BE2C (cell line): ENCODE data around the gene NCAM2.

ENCODE experiments used
- DNase-seq: peaks from one replicate; pipeline ENCODE4 v3.0.0-alpha.2; 2020
- H3K27me3 ChIP-seq: fragments of 250-450 bp; sonication (Bioruptor Pico); 2 replicates; pipeline ENCODE4 v1.5.1; 2020; ENCODE audit warnings: mild to moderate bottlenecking
- H3K36me3 ChIP-seq: fragments of 250-450 bp; sonication (Bioruptor Pico); 2 replicates; pipeline ENCODE4 v1.5.1; 2020; ENCODE audit warnings: mild to moderate bottlenecking
- H3K4me1 ChIP-seq: fragments of 250-450 bp; sonication (Bioruptor Pico); 2 replicates; pipeline ENCODE4 v1.5.1; 2020
- H3K4me3 ChIP-seq: 2 replicates; pipeline ENCODE4 v1.5.1; 2011; ENCODE audit warnings: low read depth, low read length
- H3K9me3 ChIP-seq: fragments of 250-450 bp; sonication (Bioruptor Pico); 2 replicates; pipeline ENCODE4 v1.5.1; 2020
- TF ChIP-seq, protein P1 (sequence below): IDR thresholded peaks from 2 replicates; pipeline ENCODE4 v1.5.1; 2012; ENCODE audit warnings: mild to moderate bottlenecking, low read depth, low read length

NCAM2 gene

DNA sequence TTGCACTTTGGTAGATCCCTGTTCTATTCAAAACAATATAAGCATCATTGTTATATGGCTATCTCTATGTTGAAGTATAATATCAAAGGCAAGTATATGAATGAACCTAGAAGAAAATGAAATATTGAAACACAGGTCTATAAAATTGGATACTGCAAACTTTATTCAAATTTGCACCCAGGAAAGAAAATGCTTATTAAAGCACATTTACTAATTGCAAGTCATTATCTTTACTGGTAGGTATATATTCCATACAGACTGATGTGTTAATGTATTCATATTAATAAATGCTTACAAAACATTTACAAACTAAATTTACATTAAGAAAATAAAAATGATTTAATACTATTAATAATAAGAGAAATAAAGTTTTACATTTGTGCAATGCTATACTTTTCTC lies 469.8 kb downstream of the NCAM2 start:
- Histone ChIP-seq H3K9me3 (no peaks in the 10 kb centered on the region), H3K4me1 (no peaks in the 10 kb centered on the region), H3K36me3 (no peaks in the 10 kb centered on the region), H3K27me3 (no peaks in the 10 kb centered on the region), H3K4me3 (no peak overlapping the region)
- no peak for DNase-seq
- TF ChIP-seq, protein P1, sequence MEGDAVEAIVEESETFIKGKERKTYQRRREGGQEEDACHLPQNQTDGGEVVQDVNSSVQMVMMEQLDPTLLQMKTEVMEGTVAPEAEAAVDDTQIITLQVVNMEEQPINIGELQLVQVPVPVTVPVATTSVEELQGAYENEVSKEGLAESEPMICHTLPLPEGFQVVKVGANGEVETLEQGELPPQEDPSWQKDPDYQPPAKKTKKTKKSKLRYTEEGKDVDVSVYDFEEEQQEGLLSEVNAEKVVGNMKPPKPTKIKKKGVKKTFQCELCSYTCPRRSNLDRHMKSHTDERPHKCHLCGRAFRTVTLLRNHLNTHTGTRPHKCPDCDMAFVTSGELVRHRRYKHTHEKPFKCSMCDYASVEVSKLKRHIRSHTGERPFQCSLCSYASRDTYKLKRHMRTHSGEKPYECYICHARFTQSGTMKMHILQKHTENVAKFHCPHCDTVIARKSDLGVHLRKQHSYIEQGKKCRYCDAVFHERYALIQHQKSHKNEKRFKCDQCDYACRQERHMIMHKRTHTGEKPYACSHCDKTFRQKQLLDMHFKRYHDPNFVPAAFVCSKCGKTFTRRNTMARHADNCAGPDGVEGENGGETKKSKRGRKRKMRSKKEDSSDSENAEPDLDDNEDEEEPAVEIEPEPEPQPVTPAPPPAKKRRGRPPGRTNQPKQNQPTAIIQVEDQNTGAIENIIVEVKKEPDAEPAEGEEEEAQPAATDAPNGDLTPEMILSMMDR = no peak

DNA sequence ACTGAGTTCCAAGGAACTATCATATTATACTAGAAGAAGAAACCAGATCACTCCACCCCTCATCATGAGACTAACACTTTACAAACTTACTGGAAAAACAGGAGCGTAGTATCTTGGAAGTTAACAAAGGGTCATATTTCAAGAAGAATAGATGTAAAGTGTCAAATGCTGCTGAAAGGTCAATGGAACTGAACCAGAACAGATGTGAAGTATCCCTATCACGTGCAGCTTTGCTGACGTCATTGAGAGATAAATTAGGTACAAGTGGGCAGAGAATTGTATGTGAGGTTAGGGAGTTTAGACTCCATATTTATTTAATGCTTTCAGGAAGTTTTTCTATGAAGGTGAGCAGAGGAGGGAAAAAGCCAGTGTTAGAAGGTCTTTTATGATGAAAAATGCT lies 483.0 kb downstream of the NCAM2 start:
- TF ChIP-seq, protein P1 = no peak
- no peaks in the 10 kb centered on the region for H3K9me3 ChIP-seq
- no peak overlapping the region for H3K4me3 ChIP-seq
- no peaks in the 10 kb centered on the region for H3K36me3 ChIP-seq
- no peaks in the 10 kb centered on the region for H3K4me1 ChIP-seq
- no peaks in the 10 kb centered on the region for H3K27me3 ChIP-seq
- no peak for DNase-seq

DNA sequence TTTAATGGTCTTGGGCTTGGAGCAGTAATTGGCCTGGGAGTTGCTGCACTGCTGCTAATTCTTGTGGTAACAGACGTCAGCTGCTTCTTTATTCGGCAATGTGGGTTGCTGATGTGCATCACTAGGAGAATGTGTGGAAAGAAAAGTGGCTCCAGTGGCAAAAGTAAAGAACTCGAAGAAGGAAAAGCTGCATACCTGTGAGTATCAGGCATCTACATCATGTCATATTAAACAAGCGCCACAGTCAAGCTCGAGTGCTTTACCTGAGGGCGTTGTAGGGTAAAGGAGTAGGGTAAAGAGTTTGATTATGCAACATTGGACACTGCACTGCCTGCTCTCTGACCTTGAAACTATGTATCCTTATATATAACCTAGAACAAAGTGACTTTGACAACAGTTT lies 510.6 kb downstream of the NCAM2 start:
- Histone ChIP-seq H3K36me3 (no peaks in the 10 kb centered on the region), H3K4me3 (no peak overlapping the region), H3K27me3 (no peaks in the 10 kb centered on the region), H3K4me1 (no peaks in the 10 kb centered on the region), H3K9me3 (no peaks in the 10 kb centered on the region; the same call in 1 of the 2 replicates)
- TF ChIP-seq, protein P1 = no peak
- no peak for DNase-seq

DNA sequence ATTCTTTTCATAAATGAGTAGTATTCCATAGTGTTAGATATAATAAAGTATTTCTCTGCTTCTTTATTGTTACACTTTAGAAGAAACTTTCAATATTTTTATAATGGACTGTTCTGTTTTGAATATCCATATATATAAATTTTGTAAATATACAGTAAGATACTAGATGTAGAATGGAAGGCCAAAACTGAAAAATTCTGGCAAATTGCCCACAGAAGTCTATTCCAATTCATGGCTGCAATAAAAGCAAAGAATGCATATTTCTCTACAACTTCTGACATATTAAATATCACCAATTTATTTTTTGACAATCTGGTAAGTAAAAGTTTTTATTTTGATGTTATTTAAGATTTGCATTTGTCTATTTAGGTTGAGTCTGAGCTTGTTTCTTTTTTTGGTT lies 532.5 kb downstream of the NCAM2 start:
- TF ChIP-seq, protein P1 = no peak
- no peaks in the 10 kb centered on the region for H3K4me1 ChIP-seq
- no peaks in the 10 kb centered on the region for H3K36me3 ChIP-seq
- no peaks in the 10 kb centered on the region for H3K27me3 ChIP-seq
- no peak overlapping the region for H3K4me3 ChIP-seq
- DNase-seq = no peak
- H3K9me3 ChIP-seq = no peaks in the 10 kb centered on the region

DNA sequence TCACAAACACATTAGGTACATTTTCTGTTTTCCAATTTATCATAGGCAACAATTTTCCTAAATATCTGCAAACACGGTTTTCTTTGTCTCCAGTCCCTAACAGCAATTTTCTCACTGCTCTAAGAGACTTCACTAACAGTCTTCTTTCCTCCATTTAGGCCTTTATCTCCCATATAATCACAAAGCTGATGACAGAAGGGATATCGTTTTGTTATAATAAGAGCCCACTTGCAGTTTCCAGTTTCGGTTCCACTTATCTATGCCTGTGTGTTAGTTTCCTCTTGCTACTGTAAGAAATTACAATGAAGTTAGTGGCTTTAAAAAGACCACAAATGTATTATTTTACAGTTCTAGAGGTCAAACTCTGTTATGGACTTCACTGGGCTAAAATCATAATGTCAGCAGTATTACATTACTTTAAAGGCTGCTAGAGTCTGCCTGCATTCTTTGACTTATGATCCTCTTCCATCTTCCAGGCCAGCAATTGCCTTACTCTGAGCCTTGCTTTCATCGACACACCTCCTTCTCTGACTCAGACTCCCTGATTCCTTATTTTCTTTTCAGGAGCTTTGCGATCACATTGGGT lies 549.3 kb downstream of the NCAM2 start:
- TF ChIP-seq, protein P1 = no peak
- no peak for DNase-seq

DNA sequence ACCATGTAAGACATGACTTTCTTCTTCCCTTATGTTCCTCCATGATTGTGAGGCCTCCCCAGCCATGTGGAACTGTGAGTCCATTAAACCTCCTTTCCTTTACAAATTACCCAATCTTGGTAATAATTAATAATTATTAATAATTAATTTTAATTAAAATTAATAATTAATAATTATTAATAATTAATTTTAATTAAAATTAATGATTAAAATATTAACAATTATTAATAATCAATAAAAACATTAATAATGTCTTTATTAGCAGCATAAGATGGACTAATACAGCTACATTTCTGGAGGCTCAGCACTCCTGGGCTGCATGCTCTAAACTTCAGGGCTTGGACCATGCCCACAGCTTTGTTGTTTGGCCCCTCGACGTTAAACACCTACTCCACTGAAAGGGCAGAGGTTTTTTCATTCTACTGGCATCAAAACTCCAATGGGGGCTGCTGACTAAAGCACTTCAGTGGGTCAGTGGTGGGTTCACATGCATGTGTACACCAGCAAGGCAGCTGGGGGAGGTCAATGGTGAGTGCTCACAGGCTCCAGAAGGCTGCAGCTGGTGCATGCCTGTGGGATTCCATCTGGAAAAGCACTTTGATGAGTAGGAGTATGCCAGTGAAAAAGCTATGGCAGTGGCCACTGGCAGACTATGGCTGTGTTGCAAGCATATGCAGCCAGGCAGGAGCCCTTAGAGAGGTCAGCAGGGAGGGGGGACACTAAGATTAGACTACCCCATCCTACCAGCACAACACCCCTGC lies 561.3 kb downstream of the NCAM2 start:
- DNase-seq = no peak
- no peaks in the 10 kb centered on the region for H3K27me3 ChIP-seq
- no peaks in the 10 kb centered on the region for H3K36me3 ChIP-seq
- no peaks in the 10 kb centered on the region; the same call in 1 of the 2 replicates for H3K9me3 ChIP-seq
- TF ChIP-seq, protein P1 = no peak
- no peak overlapping the region for H3K4me3 ChIP-seq
- no peaks in the 10 kb centered on the region for H3K4me1 ChIP-seq

More for the DNA sequence above, 549.3 kb downstream of the NCAM2 start:
- H3K4me1 ChIP-seq = no peaks in the 10 kb centered on the region
- H3K9me3 ChIP-seq = no peaks in the 10 kb centered on the region
- H3K36me3 ChIP-seq = no peaks in the 10 kb centered on the region
- no peak overlapping the region for H3K4me3 ChIP-seq
- no peaks in the 10 kb centered on the region for H3K27me3 ChIP-seq
